GM19043 (cell line): ENCODE measurements around the gene DSTN.

Source experiments
- ATAC-seq: cut with Tn5 transposase; IDR thresholded peaks from one replicate; pipeline ENCODE4 v1.9.1; 2021; ENCODE audit warnings: low read depth; ENCODE audit not compliant: unreplicated experiment

Gene DSTN

DNA sequence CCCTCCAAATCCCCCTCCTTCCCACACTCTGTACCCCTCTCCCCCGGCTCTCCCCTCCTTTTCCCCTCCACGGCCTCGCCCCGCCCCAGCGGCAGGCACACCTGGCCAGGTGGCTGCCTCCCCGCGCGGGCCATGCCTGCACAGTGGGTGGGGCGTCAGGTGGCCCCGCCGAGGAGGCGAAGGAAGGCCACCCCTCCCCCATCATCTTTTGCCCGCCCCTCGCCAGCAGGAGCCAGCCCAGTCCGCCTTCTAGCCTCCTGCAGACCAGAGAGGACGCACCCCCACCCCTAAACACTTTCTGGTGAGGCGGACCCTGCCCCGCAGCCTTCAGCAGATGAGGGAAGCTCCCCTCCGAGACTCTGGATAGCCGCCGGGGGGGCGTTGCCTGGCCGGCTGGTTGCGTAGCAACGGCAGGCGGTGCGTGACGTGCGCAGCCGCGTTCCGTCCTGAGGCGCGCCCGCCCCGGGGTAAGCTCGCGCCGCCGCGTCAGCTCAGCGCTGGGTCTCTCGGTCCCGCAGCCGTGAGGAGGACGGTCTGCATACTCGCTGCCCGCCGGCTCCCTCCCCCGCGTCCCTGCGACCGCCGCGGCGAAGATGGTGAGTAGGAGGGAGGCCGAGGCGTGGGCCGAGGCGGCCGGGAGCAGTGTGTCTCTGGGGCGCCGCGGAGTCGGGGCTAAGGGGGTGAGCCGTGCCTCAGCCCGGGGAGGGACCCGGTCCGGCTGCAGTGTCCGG lies at the start of gene DSTN:
TSS of gene DSTN (plus strand) at position 460 of the 731 bp plus-strand sequence. CDS start at position 594, 134 bp downstream.
- ATAC-seq: peak; percentile 89

DNA sequence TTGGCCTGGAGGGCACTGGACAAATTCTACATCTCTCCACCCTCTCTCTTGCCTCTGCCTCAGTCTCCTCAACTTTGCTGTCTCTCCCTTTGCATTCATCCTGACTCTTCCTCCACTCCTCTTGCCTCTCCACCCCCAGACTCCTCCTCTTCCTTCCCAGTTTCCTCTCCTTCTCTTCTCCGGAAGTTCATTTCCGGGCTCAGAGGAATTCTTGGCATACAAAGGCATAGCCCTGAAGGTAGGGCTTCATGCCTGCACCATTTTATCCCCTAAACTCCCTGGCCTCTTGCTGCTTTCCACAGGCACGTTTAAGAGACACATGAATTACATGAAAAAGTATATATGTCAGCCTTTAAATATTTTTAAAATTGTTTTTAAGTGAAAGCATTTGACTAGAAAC lies 49.3 kb upstream of the DSTN start:
- ATAC-seq: no peak

DNA sequence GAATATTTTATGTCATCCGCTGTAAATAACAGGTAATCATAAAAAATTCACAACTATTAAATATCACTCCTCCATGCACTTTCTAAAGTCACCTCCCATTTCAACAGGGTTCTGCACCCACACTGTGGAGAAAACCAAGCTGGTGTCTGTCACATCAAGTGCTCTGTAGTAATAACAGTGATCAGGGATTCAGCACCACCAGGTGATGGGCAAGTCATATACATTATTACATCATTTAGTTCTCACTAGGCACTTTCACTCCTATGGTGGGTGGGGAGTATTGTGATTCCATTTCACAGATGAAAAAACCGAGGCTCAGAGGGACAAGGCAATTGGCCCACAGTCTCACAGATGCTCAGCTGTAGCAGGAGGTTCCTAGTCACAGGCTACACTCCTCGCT lies 47.3 kb upstream of the DSTN start:
- ATAC-seq: no peak

DNA sequence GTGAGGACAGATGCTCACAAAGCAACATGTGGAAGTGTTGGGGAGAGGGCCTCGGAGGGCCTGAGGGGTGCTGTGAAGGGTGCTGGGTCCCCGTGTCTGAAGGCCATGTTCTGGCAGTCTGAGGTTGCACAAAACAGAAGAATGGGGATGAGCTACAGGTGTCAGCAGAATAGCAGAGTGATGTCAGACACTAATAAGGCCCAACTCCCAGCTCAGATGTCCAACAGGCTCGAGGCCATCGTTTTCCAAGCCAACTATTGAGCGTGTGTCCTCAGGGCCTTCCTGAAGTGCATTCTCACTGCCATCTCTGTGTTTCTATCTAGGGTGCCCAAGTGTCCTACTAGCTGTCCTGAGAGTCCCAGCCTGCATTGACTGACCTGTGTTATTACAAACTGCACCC lies 46.5 kb upstream of the DSTN start:
- ATAC-seq: no peak

DNA sequence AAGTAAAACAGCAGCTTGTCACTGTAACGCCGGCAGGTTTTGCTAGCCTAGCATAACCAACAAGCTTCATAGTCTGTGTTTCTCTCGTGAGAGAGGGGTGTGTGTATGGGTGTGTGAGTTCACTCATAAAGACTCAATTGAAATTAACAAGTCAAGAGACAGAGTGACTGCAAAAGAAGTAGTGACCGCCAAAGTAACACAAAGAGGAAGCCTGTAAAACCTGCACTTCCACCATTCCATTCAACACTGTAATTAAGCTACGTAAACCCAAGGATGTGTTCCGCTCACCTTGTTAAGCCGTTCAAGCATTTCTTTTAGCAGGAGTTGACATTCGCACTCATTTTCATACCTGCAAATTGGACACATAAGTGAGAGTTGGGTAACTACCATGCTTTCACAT lies 45.3 kb upstream of the DSTN start:
- no peak for ATAC-seq

DNA sequence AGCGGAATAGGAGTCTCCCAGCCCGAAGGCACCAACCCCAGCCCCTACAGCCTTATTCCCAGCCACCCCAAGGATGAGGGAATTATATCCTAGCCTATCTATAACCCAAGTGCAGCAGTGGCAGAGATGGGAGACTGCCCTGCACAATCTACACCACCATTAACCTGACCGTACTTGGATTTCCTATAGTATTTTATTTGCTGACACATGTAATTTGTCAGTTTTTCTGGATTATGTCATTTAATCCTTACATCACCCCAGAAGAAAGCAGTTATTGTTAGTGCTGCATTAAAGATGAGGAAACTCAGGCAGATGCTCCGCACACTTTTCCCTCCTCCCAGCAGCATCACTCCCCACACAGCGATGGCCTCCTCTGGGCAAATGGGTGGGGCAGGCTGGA lies 44.7 kb upstream of the DSTN start:
- no peak for ATAC-seq

DNA sequence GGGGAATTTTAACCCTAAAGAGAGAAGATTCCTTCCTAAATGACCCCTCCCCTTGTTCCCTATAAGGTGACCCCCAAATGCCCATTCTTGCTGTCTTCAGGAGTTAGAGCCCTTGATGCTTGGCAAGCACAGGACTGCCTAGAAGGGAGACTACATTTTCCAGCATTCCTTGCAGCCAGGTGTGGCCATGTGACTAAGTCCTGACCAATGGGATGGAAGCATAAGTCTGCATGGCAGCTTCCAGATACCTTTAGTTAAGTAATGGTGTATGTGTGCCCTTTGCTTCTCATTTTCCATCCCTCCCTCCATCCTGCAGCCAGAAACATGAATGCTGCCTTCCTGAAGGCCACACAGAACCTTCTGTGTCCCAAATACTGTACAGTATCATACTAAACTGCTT lies 44.2 kb upstream of the DSTN start:
- no peak for ATAC-seq

DNA sequence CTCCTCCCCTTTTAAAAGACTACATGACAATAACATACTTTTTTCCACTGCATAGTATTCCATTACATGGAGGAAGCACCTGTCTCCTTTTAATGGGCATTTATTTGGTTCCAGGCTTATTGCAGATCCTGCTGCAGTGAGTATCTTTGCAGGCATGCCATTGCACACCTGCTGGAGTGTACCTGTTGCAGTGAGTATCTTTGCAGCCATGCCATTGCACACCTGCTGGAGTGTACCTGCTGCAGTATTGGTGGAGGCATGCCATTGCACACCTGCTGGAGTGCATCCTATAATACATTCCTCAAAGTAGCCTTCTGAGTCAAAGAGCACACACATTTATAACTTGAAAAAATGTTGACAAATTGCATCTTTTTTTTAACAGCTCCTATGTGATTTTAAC lies 40.3 kb upstream of the DSTN start:
- no peak for ATAC-seq

DNA sequence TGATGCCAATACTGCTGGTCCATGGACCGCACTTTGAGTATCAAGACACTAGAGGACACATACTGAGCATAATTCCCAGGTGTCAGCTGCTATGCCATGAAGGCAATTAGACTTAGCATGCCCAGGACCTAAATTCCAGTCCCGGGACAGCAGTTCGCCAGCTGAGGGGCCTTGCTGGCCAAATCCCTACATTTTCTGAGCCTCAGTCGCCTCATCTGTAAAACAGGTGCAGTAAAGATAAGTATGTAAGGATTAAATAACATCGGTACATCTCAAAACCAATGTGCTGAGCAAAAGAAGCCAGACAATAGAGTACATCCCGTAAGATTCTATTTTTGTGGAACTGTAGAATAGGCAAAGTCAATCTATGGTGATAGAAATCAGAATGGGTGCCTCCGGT lies 39.7 kb upstream of the DSTN start:
- no peak for ATAC-seq

DNA sequence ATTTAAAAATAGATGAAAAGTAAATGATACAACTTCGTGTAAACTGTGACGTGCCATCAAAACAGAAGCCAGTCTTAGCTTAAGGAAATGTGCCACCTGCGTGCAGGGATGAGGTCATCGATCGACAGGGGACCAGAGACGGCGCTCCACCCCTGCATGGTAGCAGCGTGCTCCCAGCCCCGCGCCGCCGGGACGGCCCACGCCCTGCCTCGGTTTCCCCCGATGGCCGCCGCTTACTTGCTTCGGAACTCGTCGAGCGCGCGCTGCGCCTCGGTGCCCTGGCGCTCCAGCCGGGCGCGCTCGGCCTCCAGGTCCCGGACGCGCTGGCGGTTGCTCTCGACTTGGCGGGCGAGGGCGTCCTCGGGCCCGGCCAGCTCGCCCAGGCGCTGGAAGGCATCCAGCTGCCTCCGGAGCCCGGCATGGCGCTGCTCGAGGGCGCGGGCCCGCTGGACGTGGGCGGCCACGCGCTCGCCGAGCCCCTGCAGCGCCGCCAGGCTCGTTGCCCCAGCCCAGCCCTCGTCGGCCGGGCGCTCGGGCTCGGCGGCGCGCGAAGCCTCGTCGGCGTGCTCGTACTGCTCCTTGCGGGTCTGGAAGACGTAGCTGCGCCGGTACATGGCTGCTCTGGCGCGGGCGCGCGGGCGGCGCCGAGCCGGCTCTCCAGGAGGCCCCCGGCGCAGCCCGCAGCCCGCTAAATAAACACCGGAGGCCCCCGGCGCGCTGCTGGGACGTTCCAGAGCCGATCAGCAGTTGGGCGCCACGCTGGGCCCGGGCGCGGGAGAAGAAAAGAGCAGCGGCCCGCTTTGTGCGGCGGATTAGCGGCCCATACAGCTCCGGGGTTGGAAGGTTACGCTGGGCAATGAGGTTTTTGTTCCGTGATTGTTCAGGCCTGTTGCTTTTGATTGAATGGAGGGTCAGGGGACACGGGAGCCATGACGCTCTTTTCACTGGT lies 38.9 kb upstream of the DSTN start, which contains the start of gene BFSP1:
TSS of gene BFSP1 (minus strand) at position 664 of the 949 bp plus-strand sequence. CDS start at position 614, 50 bp downstream.
- ATAC-seq: no peak

DNA sequence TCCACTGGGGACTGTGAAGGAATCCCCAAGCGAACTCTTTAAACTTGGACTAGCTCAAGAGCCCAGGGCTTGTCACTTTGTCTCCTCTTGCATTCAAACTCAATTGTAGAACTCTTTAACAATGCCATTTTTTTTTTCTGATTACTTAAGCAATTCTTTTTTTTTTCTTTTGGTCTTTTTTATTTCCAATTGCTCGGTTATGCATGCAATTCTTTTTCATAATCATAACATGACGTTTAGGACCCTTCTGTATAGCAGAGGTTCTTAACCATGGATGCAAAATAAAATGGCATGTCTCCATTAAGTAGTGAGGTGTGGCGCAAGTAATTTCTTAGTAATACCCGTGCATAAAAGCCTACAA lies 38.2 kb upstream of the DSTN start:
- no peak for ATAC-seq

DNA sequence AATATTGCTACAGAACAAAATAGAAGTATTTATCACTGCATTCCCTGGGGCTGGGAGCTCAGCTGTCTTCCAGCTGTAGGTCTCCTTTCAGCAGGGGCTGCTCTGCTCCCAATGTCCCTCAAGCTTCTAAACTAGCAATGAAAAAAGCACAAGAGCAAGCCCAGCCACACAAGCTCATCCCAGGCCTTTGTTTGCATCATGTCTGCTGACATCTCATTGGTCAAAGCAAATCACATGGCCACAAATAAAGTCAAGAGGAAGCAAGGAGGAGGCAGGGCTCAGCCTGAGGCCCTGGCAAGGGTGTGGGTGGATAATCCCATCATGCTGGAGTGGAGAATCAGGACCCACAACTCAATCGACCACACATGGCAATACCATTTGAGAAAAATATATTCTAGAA lies 36.5 kb upstream of the DSTN start:
- ATAC-seq: no peak

DNA sequence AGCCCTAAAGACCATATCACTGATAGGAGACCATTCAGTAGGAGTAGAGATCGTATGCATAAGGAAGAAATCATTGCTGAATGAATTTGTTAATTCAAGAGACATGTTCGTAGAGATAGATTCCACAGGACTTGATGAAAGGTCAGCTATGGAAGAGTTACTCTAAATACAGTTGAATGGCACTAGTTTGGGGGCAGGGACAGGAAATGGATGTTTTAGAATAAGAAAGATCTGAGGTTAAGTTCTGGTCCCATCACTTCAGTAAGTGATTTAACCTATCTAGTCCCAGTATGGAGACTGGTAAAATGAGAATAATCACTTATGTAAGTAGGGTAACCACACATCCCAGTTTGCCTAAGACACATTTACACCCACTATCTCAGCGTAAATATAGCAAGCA lies 35.8 kb upstream of the DSTN start:
- ATAC-seq: no peak

DNA sequence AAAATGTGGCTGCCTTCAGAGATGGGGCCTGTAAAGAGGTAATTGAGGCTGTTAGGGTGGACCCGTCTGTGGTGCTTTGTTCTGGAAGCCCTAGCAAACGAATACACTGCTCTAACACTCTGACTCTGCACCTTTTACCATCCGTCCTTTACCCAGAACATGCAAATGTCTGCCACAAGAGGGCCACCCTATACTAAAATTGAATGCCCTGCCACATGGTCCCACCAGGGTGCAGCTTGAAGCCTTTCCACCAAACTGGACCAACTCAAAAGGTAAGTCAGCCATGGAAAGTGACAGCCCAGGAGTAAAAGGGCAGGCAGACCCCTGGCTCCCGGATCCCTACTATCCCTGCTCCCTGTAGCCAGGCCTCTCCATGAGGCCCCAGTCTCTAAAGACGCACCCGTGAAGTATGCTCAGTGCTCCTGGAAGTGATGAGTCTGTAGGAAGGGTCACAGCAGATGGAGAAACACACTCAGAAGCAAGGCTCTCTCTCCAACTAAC lies 32.9 kb upstream of the DSTN start:
- ATAC-seq: peak; percentile 89

DNA sequence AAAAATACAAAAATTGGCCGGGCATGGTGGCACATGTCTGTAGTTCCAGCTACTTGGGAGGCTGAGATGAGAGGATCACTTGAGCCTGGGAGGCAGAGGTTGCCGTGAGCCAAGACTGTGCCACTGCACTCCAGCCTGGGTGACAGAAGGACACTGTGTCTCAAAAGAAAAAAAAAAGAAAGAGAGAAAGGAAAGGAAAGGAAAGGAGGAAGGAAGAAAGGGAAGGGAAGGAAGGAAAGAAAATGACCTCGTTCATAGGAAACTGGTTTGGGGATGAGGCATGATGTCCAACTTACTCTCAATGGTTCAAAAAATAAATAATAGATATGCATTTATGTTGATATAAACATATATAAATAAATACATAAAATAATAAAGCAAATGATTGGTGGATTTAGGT lies 31.9 kb upstream of the DSTN start:
- ATAC-seq: no peak

DNA sequence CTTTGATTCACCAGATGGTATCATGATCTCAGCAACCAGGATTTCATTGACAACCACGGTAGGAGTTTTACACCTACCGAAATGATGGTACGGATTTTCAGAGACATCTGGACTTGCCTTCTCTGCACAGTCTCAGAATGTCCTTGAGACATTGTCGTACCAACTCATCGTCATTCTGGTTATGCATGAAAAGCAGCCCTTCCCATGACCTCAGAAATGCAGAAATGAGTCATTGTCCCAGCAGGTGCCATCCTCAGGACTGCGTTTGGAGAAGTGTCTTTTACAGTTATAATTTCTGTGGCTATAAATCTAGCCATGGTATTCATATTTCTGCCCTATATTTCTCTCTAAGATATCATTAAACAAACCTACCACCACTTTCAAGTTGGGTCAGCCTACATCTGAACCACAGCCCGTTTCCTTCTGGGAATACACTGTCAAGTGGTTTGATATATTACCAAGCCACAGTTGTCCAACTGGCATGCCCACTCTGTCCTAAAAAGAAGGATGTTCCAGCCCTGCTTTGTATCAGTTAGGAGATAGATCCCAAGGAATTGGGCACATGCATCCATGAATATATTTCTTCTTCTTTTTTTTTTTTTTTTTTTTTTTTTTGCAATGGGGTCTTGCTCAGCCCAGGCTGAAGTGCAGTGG lies 31.2 kb upstream of the DSTN start:
- ATAC-seq: peak; percentile 76

DNA sequence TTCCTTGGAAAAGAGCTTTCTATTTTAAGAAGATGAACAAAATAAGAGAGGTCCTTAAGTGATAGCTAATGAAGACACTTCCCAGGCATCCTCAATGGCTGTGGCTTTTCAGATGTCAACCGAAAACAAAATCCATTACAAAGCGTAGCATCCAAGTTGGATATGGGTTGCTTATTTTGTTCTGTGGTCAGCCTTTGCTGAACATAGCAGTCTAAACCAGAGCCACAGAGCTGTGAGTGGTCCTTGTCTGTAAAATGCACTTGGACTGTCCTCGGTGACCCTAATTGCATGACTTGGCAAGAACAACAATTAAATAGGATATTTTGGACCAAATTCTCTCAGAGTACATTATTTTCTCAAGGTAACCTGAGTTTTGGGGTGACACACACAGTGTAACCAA lies 28.3 kb upstream of the DSTN start:
- ATAC-seq: no peak

DNA sequence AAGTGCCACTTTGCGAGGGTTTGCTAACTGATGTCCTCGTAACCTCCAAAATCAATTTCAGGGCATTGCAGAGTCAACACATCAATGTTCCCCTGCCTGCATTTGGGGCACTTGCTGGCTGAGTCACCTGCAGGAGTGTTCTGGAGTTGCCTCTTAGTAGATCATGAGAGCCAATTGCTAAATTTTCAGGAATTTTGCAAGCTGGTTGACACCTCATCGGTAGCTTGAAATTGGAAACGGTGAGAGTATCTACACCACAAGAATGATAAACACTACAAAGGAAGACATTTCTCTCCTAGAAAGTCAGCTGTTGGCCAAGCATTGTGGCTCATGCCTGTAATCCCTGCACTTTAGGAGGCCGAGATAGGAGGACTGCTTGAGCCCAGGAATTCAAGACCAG lies 27.9 kb upstream of the DSTN start:
- no peak for ATAC-seq

DNA sequence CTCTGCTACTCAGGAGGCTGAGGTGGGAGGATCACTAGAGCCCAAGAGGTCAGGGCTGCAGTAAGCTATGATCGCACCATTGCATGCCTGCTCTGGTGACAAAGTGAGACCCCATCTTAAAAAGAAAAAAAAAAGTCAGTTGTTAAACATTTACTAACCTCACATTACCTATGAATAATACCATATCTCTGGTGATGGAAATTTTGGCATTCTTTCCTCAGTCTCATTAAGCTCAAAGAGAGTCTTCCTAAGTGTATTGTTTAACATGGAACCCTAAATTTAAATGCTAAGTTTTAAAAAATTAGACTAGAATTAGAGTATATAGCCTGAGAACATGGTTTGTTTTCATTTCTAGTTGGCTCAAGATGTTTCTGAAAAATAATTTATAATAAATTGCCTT lies 27.4 kb upstream of the DSTN start:
- ATAC-seq: no peak

DNA sequence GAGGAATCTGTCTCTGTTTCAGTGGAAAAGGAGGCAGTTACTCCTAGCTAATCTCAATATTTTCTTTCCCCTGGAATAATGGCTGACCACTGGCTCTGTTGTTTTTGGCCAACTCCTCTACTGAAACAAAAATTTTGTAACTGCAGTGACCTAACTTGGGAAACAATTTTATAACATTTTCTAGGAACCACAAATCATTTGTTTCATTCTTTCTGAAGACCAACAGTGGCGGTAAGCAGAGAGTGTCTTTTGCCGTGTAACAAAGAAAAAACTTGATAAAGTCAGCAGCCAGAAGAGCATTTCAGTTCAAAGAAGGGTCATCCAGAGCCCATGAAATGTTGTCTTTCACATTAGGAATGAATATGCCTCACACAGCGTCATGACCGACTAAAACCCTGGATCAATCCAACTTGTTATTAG lies 26.9 kb upstream of the DSTN start:
- no peak for ATAC-seq

DNA sequence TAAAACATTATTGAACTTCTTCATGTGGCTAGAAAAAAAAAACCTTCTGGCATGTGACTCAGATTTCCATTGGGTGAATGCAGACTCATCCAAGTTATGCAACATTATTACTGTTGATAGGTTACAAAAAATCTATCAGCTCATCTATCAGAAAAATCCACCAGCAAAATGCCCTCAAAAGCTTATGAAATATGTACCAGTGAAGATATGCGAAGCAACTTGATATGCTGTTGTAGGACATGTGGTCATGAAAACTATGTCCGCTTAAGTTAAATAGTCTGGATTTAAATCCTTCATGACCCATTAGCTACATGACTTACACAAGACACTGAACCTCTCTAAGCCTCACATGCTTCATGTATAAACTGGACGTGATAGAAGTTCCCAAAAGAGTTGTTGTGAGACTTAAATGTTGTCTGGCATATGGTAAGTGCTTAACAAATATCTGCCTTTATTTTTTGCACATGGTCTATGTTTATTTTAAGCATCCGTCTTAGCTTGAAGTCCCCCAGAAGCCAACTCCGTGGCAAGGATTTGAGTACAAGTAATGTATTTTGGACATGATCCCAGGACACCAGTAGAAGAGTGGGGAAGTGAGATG lies 26.2 kb upstream of the DSTN start:
- no peak for ATAC-seq
